NCI-H748 treated with DMSO at 0.1 percent for 48 hours (cell line): ENCODE measurements around the gene PTPN1.
"Not testable (repeated sequence)": the region's sequence is repeated elsewhere in the genome, so short reads cannot be mapped to it uniquely, and the experiment has no call there.

ENCODE experiments used
- DNase-seq: peaks from one replicate; lab custom pipeline; 2025; lab: John Stamatoyannopoulos, UW

PTPN1 gene

GRCh38 chr20:50592282-50593004 is 82.3 kb downstream of the PTPN1 start:
- no peak for DNase-seq

- no peak for DNase-seq
Observed at GRCh38 chr20:50593005-50593335, 82.8 kb downstream of the PTPN1 start.

- DNase-seq, result no peak
Observed at GRCh38 chr20:50594231-50594590, 84.0 kb downstream of the PTPN1 start.

- no peak for DNase-seq
Observed at GRCh38 chr20:50594591-50595432, 84.6 kb downstream of the PTPN1 start.

- no peak for DNase-seq
Observed at GRCh38 chr20:50595433-50595895, 85.3 kb downstream of the PTPN1 start.

GRCh38 chr20:50595988-50596693 is 86.0 kb downstream of the PTPN1 start:
- DNase-seq, result no peak

- no peak for DNase-seq
Observed at GRCh38 chr20:50596694-50597021, 86.5 kb downstream of the PTPN1 start.

- no peak for DNase-seq
Observed at GRCh38 chr20:50597406-50597969, 87.3 kb downstream of the PTPN1 start.

GRCh38 chr20:50598074-50598473 is 87.9 kb downstream of the PTPN1 start:
- no peak for DNase-seq

- not testable (repeated sequence) for DNase-seq
Observed at GRCh38 chr20:50598768-50599167, 88.6 kb downstream of the PTPN1 start.

- DNase-seq, result no peak
Observed at GRCh38 chr20:50600281-50600895, 90.2 kb downstream of the PTPN1 start.

- DNase-seq, result no peak
Observed at GRCh38 chr20:50601511-50602431, 91.6 kb downstream of the PTPN1 start.

- DNase-seq, result no peak
Observed at GRCh38 chr20:50602432-50603088, 92.4 kb downstream of the PTPN1 start.

- DNase-seq, result no peak
Observed at GRCh38 chr20:50604451-50604850, 94.3 kb downstream of the PTPN1 start.

GRCh38 chr20:50605136-50605535 is 95.0 kb downstream of the PTPN1 start:
- no peak for DNase-seq

- DNase-seq, result no peak
Observed at GRCh38 chr20:50607436-50607835, 97.3 kb downstream of the PTPN1 start.

- no peak for DNase-seq
Observed at GRCh38 chr20:50607850-50608749, 97.9 kb downstream of the PTPN1 start.

GRCh38 chr20:50608750-50609104 is 98.5 kb downstream of the PTPN1 start:
- DNase-seq, result no peak

GRCh38 chr20:50609438-50609989 is 99.3 kb downstream of the PTPN1 start:
- no peak for DNase-seq
